Measurements from ENCODE around the gene YEATS4. TPM values are rescaled to one million over a fixed set of nuclear protein-coding genes. Genes with fewer than 3 reads are reported as not detected.

YEATS4 gene
- total RNA-seq, 2 experiments from 2014 or later = 52.3 to 53.5 TPM

- peaks cover 4% of the 10 kb centered on the region for H3K36me3 Mint-ChIP-seq (ENCODE audit: low read depth)
- intact Hi-C loops (cut with micrococcal nuclease) = no loop called here
- no peak for DNase-seq
- H3K27me3 Mint-ChIP-seq (ENCODE audit: low read depth) = no peaks in the 10 kb centered on the region
- H3K9me3 Mint-ChIP-seq = no peaks in the 10 kb centered on the region
- CTCF ChIA-PET = no interaction called here
- H3K4me1 Mint-ChIP-seq (ENCODE audit: low read depth) = no peaks in the 10 kb centered on the region
- no peak overlapping the region for H3K4me3 Mint-ChIP-seq
- H3K27ac Mint-ChIP-seq = no peak overlapping the region
Measured at GRCh38 chr12:69423037-69423905, 63.7 kb downstream of the YEATS4 start.

GRCh38 chr12:69425417-69425816 is 65.9 kb downstream of the YEATS4 start:
- H3K27ac Mint-ChIP-seq = no peak overlapping the region
- no peaks in the 10 kb centered on the region for H3K9me3 Mint-ChIP-seq
- no peak for DNase-seq
- no peaks in the 10 kb centered on the region for H3K4me1 Mint-ChIP-seq (ENCODE audit: low read depth)
- CTCF ChIA-PET = no interaction called here
- no peaks in the 10 kb centered on the region for H3K27me3 Mint-ChIP-seq (ENCODE audit: low read depth)
- H3K36me3 Mint-ChIP-seq (ENCODE audit: low read depth) = peaks cover 4% of the 10 kb centered on the region
- H3K4me3 Mint-ChIP-seq = no peak overlapping the region
- intact Hi-C loops (cut with micrococcal nuclease) = no loop called here

- Mint-ChIP-seq H3K36me3 (ENCODE audit: low read depth) (peaks cover 4% of the 10 kb centered on the region), H3K27me3 (ENCODE audit: low read depth) (no peaks in the 10 kb centered on the region), H3K4me3 (no peak overlapping the region), H3K27ac (no peak overlapping the region), H3K4me1 (ENCODE audit: low read depth) (no peaks in the 10 kb centered on the region), H3K9me3 (no peaks in the 10 kb centered on the region)
- intact Hi-C loops (cut with micrococcal nuclease) = no loop called here
- no peak for DNase-seq
- CTCF ChIA-PET = interaction anchor here (0.6 kb wide), 1 partner anchor 34 kb away, joined by 3 read pairs; no protein-coding TSS in a partner anchor
Measured at GRCh38 chr12:69428351-69429073, 69.0 kb downstream of the YEATS4 start.

GRCh38 chr12:69430942-69431590 is 71.5 kb downstream of the YEATS4 start:
- H3K4me1 Mint-ChIP-seq (ENCODE audit: low read depth) = no peaks in the 10 kb centered on the region
- no peak overlapping the region for H3K4me3 Mint-ChIP-seq
- no peak for DNase-seq
- no peaks in the 10 kb centered on the region for H3K9me3 Mint-ChIP-seq
- intact Hi-C loops (cut with micrococcal nuclease) = no loop called here
- H3K36me3 Mint-ChIP-seq (ENCODE audit: low read depth) = no peaks in the 10 kb centered on the region
- CTCF ChIA-PET = no interaction called here
- no peaks in the 10 kb centered on the region for H3K27me3 Mint-ChIP-seq (ENCODE audit: low read depth)
- no peak overlapping the region for H3K27ac Mint-ChIP-seq

- no peak for DNase-seq
- CTCF ChIA-PET = no interaction called here
- Mint-ChIP-seq H3K36me3 (ENCODE audit: low read depth) (no peaks in the 10 kb centered on the region), H3K9me3 (no peaks in the 10 kb centered on the region), H3K4me1 (ENCODE audit: low read depth) (no peaks in the 10 kb centered on the region), H3K27ac (no peak overlapping the region), H3K4me3 (no peak overlapping the region), H3K27me3 (ENCODE audit: low read depth) (no peaks in the 10 kb centered on the region)
- intact Hi-C loops (cut with micrococcal nuclease) = no loop called here
Measured at GRCh38 chr12:69431591-69432222, 72.2 kb downstream of the YEATS4 start.

- DNase-seq = no peak
- Mint-ChIP-seq H3K27ac (no peak overlapping the region), H3K9me3 (no peaks in the 10 kb centered on the region), H3K36me3 (ENCODE audit: low read depth) (no peaks in the 10 kb centered on the region), H3K4me3 (no peak overlapping the region), H3K27me3 (ENCODE audit: low read depth) (no peaks in the 10 kb centered on the region), H3K4me1 (ENCODE audit: low read depth) (no peaks in the 10 kb centered on the region)
- CTCF ChIA-PET = interaction anchor here (0.6 kb wide), 1 partner anchor 776 kb away, joined by 5 read pairs; no protein-coding TSS in a partner anchor
- intact Hi-C loops (cut with micrococcal nuclease) = no loop called here
Measured at GRCh38 chr12:69433653-69434052, 74.1 kb downstream of the YEATS4 start.

GRCh38 chr12:69435644-69436043 is 76.1 kb downstream of the YEATS4 start:
- CTCF ChIA-PET = no interaction called here
- H3K27ac Mint-ChIP-seq = no peak overlapping the region
- no peak for DNase-seq
- no peaks in the 10 kb centered on the region for H3K4me1 Mint-ChIP-seq (ENCODE audit: low read depth)
- no peaks in the 10 kb centered on the region for H3K27me3 Mint-ChIP-seq (ENCODE audit: low read depth)
- H3K9me3 Mint-ChIP-seq = no peaks in the 10 kb centered on the region
- no peak overlapping the region for H3K4me3 Mint-ChIP-seq
- intact Hi-C loops (cut with micrococcal nuclease) = no loop called here
- H3K36me3 Mint-ChIP-seq (ENCODE audit: low read depth) = no peaks in the 10 kb centered on the region

- no peak for DNase-seq
Measured at GRCh38 chr12:69437073-69437472, 77.5 kb downstream of the YEATS4 start.

GRCh38 chr12:69438539-69438938 is 79.0 kb downstream of the YEATS4 start:
- DNase-seq = no peak
- H3K4me1 Mint-ChIP-seq (ENCODE audit: low read depth) = no peaks in the 10 kb centered on the region
- H3K9me3 Mint-ChIP-seq = no peaks in the 10 kb centered on the region
- H3K36me3 Mint-ChIP-seq (ENCODE audit: low read depth) = no peaks in the 10 kb centered on the region
- H3K27me3 Mint-ChIP-seq (ENCODE audit: low read depth) = no peaks in the 10 kb centered on the region
- intact Hi-C loops (cut with micrococcal nuclease) = no loop called here
- H3K4me3 Mint-ChIP-seq = no peak overlapping the region
- CTCF ChIA-PET = no interaction called here
- no peak overlapping the region for H3K27ac Mint-ChIP-seq

More at GRCh38 chr12:69437073-69437472, 77.5 kb downstream of the YEATS4 start:
- CTCF ChIA-PET = no interaction called here
- intact Hi-C loops (cut with micrococcal nuclease) = no loop called here
- no peaks in the 10 kb centered on the region for H3K27me3 Mint-ChIP-seq (ENCODE audit: low read depth)
- no peaks in the 10 kb centered on the region for H3K36me3 Mint-ChIP-seq (ENCODE audit: low read depth)
- no peak overlapping the region for H3K4me3 Mint-ChIP-seq
- H3K4me1 Mint-ChIP-seq (ENCODE audit: low read depth) = no peaks in the 10 kb centered on the region
- H3K9me3 Mint-ChIP-seq = no peaks in the 10 kb centered on the region
- no peak overlapping the region for H3K27ac Mint-ChIP-seq

GRCh38 chr12:69440016-69440415 is 80.5 kb downstream of the YEATS4 start:
- Mint-ChIP-seq H3K27ac (no peak overlapping the region), H3K9me3 (no peaks in the 10 kb centered on the region), H3K4me3 (no peak overlapping the region), H3K27me3 (ENCODE audit: low read depth) (no peaks in the 10 kb centered on the region), H3K36me3 (ENCODE audit: low read depth) (no peaks in the 10 kb centered on the region), H3K4me1 (ENCODE audit: low read depth) (no peaks in the 10 kb centered on the region)
- no peak for DNase-seq
- intact Hi-C loops (cut with micrococcal nuclease) = no loop called here
- CTCF ChIA-PET = no interaction called here

Measured in activated naive CD4-positive, alpha-beta T cell treated with anti-CD3 and anti-CD28 coated beads for 36 hours (primary cell).